Hematopoietic multipotent progenitor cell (in vitro differentiated cells): Measurements from ENCODE around the gene SOX1. TPM values are rescaled to one million over a fixed set of nuclear protein-coding genes. Genes with fewer than 3 reads are reported as not detected.
A peak's percentile ranks its signal among the peaks of the same experiment; 100 is the strongest.

Experiments
- DNase-seq, 3 donors: peaks; one replicate each; pipeline ENCODE4 v3.0.0-alpha.2; 2011 to 2015; ENCODE audit warnings: low read depth in 2 of 3, low spot score in 2 of 3
- total RNA-seq: library from RNA; depleted of rRNA; stranded (reverse); fragments of >200 nt; gene quantifications from one replicate; pipeline ENCODE4 v1.2.3, GENCODE V29; 2012

The SOX1 gene
- total RNA-seq, 1 donor = not detected

GRCh38 chr13:112058519-112058873 is 8.5 kb upstream of the SOX1 start:
- no peak for DNase-seq

- DNase-seq = no peak
Observed at GRCh38 chr13:112058941-112059340, 8.0 kb upstream of the SOX1 start.

- DNase-seq = no peak
Observed at GRCh38 chr13:112059457-112060281, 7.3 kb upstream of the SOX1 start.

GRCh38 chr13:112060282-112060830 is 6.6 kb upstream of the SOX1 start:
- no peak for DNase-seq

- DNase-seq = no peak
Observed at GRCh38 chr13:112060899-112061366, 6.0 kb upstream of the SOX1 start.

GRCh38 chr13:112061367-112062061 is 5.4 kb upstream of the SOX1 start:
- no peak for DNase-seq

GRCh38 chr13:112062072-112062567 is 4.8 kb upstream of the SOX1 start:
- DNase-seq = no peak

- peak in 1 of 3 donors; percentile 55 for DNase-seq
Observed at GRCh38 chr13:112062571-112063570, 4.1 kb upstream of the SOX1 start.

- DNase-seq = no peak
Observed at GRCh38 chr13:112063807-112064206, 3.1 kb upstream of the SOX1 start.

- no peak for DNase-seq
Observed at GRCh38 chr13:112064222-112064621, 2.7 kb upstream of the SOX1 start.

- no peak for DNase-seq
Observed at GRCh38 chr13:112065521-112065866, 1.5 kb upstream of the SOX1 start.

- no peak for DNase-seq
Observed at GRCh38 chr13:112065867-112066623, 904 bp upstream of the SOX1 start.

GRCh38 chr13:112066624-112067004 is 335 bp upstream of the SOX1 start:
- peak in 2 of 3 donors; percentile 84 to 89 for DNase-seq

- DNase-seq = no peak
Observed at GRCh38 chr13:112067871-112068539, 1.1 kb downstream of the SOX1 start.

- no peak for DNase-seq
Observed at GRCh38 chr13:112068540-112069060, 1.7 kb downstream of the SOX1 start.

- DNase-seq = no peak
Observed at GRCh38 chr13:112069061-112069844, 2.3 kb downstream of the SOX1 start.

- no peak for DNase-seq
Observed at GRCh38 chr13:112069845-112070251, 2.9 kb downstream of the SOX1 start.

GRCh38 chr13:112071102-112071722 is 4.3 kb downstream of the SOX1 start:
- DNase-seq = no peak
